Left ventricle myocardium inferior (tissue), 1 donor: Measurements from ENCODE around the gene DMKN. TPM values are rescaled to one million over a fixed set of nuclear protein-coding genes. Genes with fewer than 3 reads are reported as not detected.

Experiments
- DNase-seq: peaks from one replicate; pipeline ENCODE4 v3.0.0-alpha.2; 2020
- H3K27ac ChIP-seq: fragments of 200-600 bp; replicated peaks from 2 replicates; pipeline ENCODE4 v1.8.0; 2021
- H3K27me3 ChIP-seq: fragments of 200-600 bp; 2 replicates; pipeline ENCODE4 v1.8.0; 2021; ENCODE audit warnings: low read depth
- H3K36me3 ChIP-seq: fragments of 200-600 bp; 2 replicates; pipeline ENCODE4 v1.8.0; 2021
- H3K4me1 ChIP-seq: fragments of 200-600 bp; 2 replicates; pipeline ENCODE4 v1.8.0; 2021
- H3K4me3 ChIP-seq: fragments of 200-600 bp; 2 replicates; pipeline ENCODE4 v1.8.0; 2021; ENCODE audit warnings: mild to moderate bottlenecking, moderate library complexity
- H3K9me3 ChIP-seq: fragments of 200-600 bp; replicated peaks from 2 replicates; pipeline ENCODE4 v1.8.0; 2021
- CTCF ChIP-seq: fragments of 200-600 bp; IDR thresholded peaks from 2 replicates; pipeline ENCODE4 v1.8.0; 2021; ENCODE audit warnings: antibody characterized with exemption, mild to moderate bottlenecking, borderline replicate concordance
- intact Hi-C: fragments of 100-400 bp; cut with micrococcal nuclease; formaldehyde crosslinking; loops from one replicate; pipeline ENCODE4 v1.11.0; 2022
- total RNA-seq: library from RNA; stranded (reverse); fragmentation: NEBNext Ultra II Directional; extraction: Animal tissue kit (Norgen Biotek cat#: 25700); gene quantifications from one replicate; pipeline ENCODE4 v1.2.1, GENCODE V29; 2021
- donor health status: DM: no; HTN: yes; CAD: no; lungs with severe emphysema.

DMKN gene
- total RNA-seq, 1 donor from 2014 or later = 7.9 TPM

DNA sequence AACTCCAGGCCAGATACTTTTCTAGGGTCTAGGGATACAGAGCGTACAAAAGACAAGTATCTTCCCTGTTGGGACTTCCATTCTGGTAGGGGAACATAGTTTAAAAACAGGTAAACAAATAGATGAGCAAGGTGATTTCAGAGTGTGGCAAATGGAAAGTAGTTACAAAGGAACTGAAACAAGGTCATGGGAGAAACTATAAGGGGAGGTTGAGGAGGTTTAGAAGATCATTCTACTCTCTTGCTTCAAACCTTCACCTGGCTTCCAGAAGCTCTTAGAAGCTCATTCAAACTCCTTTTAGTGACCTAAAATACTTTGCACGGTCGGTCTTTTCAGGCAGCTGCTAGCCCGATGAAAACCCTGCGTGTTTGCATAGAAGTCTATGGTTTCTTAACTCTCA lies 56.3 kb downstream of the DMKN start:
- Histone ChIP-seq H3K27me3 (peaks cover under 1% of the 10 kb centered on the region), H3K9me3 (no peaks in the 10 kb centered on the region), H3K4me1 (peaks cover 29% of the 10 kb centered on the region), H3K4me3 (no peak overlapping the region), H3K36me3 (no peaks in the 10 kb centered on the region), H3K27ac (no peak overlapping the region)
- intact Hi-C loops = no loop called here
- no peak for DNase-seq
- TF ChIP-seq CTCF = no peak

DNA sequence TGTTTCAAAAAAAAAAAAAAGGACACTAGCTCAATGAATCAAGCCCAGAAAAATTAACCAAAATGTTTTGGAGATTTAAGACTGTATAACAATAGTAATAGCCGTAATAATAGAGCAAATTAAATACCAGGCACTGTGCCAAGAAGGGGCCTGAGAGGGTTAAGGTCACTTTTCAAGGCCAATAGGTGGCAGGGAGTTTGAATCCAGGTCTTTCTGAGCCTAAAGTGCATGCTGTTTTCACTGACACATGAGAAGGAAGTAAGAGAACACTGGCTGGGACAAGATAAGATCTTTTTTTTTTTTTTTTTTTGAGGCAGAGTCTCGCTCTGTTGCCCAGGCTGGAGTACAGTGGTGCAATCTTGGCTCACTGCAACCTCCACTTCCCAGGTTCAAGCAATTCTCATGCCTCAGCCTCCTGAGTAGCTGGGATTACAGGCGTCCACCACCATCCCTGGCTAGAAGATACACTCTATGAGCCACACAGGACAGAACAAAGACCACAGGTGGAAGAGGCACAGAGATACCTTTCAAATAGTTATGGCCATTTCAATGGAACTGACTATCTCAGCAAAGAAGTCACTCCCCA lies 57.7 kb downstream of the DMKN start:
- no peak for DNase-seq
- peaks cover 18% of the 10 kb centered on the region for H3K4me1 ChIP-seq
- no peaks in the 10 kb centered on the region for H3K36me3 ChIP-seq
- intact Hi-C loops = no loop called here
- H3K4me3 ChIP-seq = no peak overlapping the region
- no peak for TF ChIP-seq CTCF
- no peak overlapping the region for H3K27ac ChIP-seq
- peaks cover 15% of the 10 kb centered on the region for H3K27me3 ChIP-seq
- no peaks in the 10 kb centered on the region for H3K9me3 ChIP-seq

- intact Hi-C loops = no loop called here
- DNase-seq = no peak
- H3K27ac ChIP-seq = no peak overlapping the region
- TF ChIP-seq CTCF = no peak
- no peaks in the 10 kb centered on the region for H3K36me3 ChIP-seq
- no peak overlapping the region for H3K4me3 ChIP-seq
- H3K9me3 ChIP-seq = no peaks in the 10 kb centered on the region
- peaks cover 26% of the 10 kb centered on the region for H3K27me3 ChIP-seq
- H3K4me1 ChIP-seq = peaks cover 15% of the 10 kb centered on the region
Measured at GRCh38 chr19:35454663-35455062, 58.8 kb downstream of the DMKN start.

DNA sequence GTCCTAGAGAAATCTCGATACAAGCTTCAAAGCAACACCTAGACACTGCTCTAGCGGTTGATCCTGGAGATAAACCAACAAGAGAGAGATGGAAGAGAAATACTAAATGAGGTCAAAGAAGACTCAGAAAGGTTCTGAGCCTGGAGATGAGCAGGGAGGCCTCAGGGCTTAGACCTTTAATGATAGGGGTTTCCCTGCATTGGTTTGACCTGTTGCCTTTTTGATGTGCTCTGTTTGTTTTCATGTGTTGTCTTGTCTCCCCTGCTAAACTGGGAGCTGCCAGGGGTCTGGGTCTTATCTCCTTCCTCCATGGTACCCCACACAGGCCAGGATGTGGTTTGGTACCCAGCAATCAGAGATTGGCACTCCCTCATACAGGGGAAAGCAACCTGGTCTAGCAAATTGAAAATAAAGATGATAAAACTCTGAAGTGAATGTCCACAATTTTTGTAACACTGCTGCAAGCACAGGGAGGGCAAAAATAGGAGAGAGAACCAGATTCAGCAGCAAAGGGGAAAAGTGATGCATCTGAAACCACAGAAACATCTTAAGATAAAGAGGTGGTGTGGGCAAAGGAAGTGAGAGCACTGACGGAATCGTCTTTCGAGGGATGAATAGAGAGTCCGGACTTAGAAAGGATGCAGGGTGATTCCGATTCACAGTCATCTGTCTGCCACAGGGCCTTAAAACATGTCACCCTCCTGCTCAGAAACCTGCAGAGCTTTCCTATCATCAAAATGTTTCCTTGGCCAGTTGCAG lies 61.9 kb downstream of the DMKN start:
- Histone ChIP-seq H3K36me3 (no peaks in the 10 kb centered on the region), H3K9me3 (no peaks in the 10 kb centered on the region), H3K27ac (no peak overlapping the region), H3K27me3 (peaks cover 38% of the 10 kb centered on the region), H3K4me1 (peaks cover 16% of the 10 kb centered on the region), H3K4me3 (no peak overlapping the region)
- intact Hi-C loops = no loop called here
- no peak for DNase-seq
- TF ChIP-seq CTCF = no peak

GRCh38 chr19:35449359-35450043 lies 63.9 kb downstream of the DMKN start:
- Histone ChIP-seq H3K4me3 (no peak overlapping the region), H3K27ac (peak overlapping the region; percentile 50), H3K4me1 (peaks cover 16% of the 10 kb centered on the region), H3K27me3 (peaks cover 38% of the 10 kb centered on the region), H3K9me3 (no peaks in the 10 kb centered on the region), H3K36me3 (no peaks in the 10 kb centered on the region)
- no peak for TF ChIP-seq CTCF
- DNase-seq = no peak
- intact Hi-C loops = no loop called here
